Colonic mucosa (tissue), 4 donors: ENCODE measurements around the gene DCK. TPM values are rescaled to one million over a fixed set of nuclear protein-coding genes. Genes with fewer than 3 reads are reported as not detected.

Experiments
- DNase-seq: peaks from one replicate; pipeline ENCODE4 v3.0.0-alpha.2; 2020
- H3K27ac ChIP-seq: fragments of 200-600 bp; one replicate; pipeline ENCODE4 v1.8.0; 2021
- H3K27me3 ChIP-seq: fragments of 200-600 bp; one replicate; pipeline ENCODE4 v1.8.0; 2021
- H3K36me3 ChIP-seq: fragments of 200-600 bp; one replicate; pipeline ENCODE4 v1.8.0; 2021
- H3K4me1 ChIP-seq: fragments of 200-600 bp; one replicate; pipeline ENCODE4 v1.8.0; 2021; ENCODE audit warnings: mild to moderate bottlenecking
- H3K4me3 ChIP-seq: fragments of 200-600 bp; one replicate; pipeline ENCODE4 v1.8.0; 2021
- H3K9ac ChIP-seq, 2 donors: one replicate each; pipeline ENCODE4 v1.7.0; 2013; ENCODE audit warnings: control low read depth in 2 of 2, low read depth in 2 of 2, low read length in 2 of 2
- H3K9me3 ChIP-seq: fragments of 200-600 bp; one replicate; pipeline ENCODE4 v1.8.0; 2021
- intact Hi-C: fragments of 100-400 bp; cut with DNase I; formaldehyde crosslinking; loops from one replicate; pipeline ENCODE4 v1.14.1; 2022
- total RNA-seq, 2 donors: library from RNA; stranded (reverse); fragmentation: NEBNext Ultra II Directional in 1 of 2; extraction: Animal tissue kit (Norgen Biotek cat#: 25700) in 1 of 2; gene quantifications; one replicate each; pipeline ENCODE4 v1.2.1, GENCODE V29; 2021
- TF ChIP-seq, protein P1 (sequence below): fragments of 200-600 bp; IDR thresholded peaks from one replicate; pipeline ENCODE4 v1.8.0; 2022; ENCODE audit warnings: antibody characterized with exemption, mild to moderate bottlenecking
- donor health status: healthy.
- donor health status: DM: no; HTN: no; CAD: no.
- donor health status: DM: no; HTN: no; CAD: no.

The DCK gene
- 10 to 100 TPM; 15.0 to 19.1 TPM for total RNA-seq

- Histone ChIP-seq H3K9me3 (no peaks in the 10 kb centered on the region), H3K9ac (peak within 1 kb of the TSS; percentile 85 to 89), H3K27ac (peak within 1 kb of the TSS; percentile 83), H3K4me1 (no peaks in the 10 kb centered on the region), H3K4me3 (peak within 1 kb of the TSS; percentile 83), H3K27me3 (no peaks in the 10 kb centered on the region), H3K36me3 (no peaks in the 10 kb centered on the region)
- TF ChIP-seq, protein P1, sequence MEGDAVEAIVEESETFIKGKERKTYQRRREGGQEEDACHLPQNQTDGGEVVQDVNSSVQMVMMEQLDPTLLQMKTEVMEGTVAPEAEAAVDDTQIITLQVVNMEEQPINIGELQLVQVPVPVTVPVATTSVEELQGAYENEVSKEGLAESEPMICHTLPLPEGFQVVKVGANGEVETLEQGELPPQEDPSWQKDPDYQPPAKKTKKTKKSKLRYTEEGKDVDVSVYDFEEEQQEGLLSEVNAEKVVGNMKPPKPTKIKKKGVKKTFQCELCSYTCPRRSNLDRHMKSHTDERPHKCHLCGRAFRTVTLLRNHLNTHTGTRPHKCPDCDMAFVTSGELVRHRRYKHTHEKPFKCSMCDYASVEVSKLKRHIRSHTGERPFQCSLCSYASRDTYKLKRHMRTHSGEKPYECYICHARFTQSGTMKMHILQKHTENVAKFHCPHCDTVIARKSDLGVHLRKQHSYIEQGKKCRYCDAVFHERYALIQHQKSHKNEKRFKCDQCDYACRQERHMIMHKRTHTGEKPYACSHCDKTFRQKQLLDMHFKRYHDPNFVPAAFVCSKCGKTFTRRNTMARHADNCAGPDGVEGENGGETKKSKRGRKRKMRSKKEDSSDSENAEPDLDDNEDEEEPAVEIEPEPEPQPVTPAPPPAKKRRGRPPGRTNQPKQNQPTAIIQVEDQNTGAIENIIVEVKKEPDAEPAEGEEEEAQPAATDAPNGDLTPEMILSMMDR = no peak
- DNase-seq = peak; percentile 94
- intact Hi-C loops = loop anchor here (5.0 to 10.0 kb wide), 2 partner anchors 89 to 151 kb away; partner anchors contain the start of gene MOB1B
Observed at GRCh38 chr4:70993181-70994068, at the start of gene DCK. TSS of gene DCK (plus strand) at chr4:70993649. CDS start at chr4:70993836, 187 bp downstream.

DNA sequence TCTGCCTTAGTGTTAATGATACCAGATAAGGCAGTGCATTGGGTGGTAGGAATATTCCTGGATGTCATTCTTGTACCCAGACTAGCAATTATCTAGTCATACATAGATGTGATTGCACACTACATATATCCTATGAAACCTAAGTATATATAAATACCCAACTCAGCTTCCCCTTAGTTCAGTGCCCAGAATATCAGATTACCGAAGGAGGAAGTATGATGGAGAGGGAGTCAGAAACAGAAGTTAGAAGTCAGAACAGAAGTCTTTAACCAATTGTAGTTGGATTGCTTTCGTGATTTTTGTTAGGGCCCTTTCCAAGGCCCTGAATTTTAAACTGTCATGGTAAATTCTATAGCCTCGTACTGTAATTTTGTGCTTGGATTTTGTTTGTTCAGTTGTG is 48.4 kb upstream of the DCK start:
- no peaks in the 10 kb centered on the region for H3K9me3 ChIP-seq
- intact Hi-C loops = no loop called here
- TF ChIP-seq, protein P1 = no peak

GRCh38 chr4:70945452-70946055 is 47.9 kb upstream of the DCK start:
- TF ChIP-seq, protein P1 = no peak
- Histone ChIP-seq H3K36me3 (no peaks in the 10 kb centered on the region), H3K27ac (no peak overlapping the region), H3K9ac (no peak overlapping the region), H3K9me3 (no peaks in the 10 kb centered on the region), H3K27me3 (no peaks in the 10 kb centered on the region), H3K4me3 (no peak overlapping the region), H3K4me1 (no peaks in the 10 kb centered on the region)
- no peak for DNase-seq
- intact Hi-C loops = no loop called here

More for the DNA sequence above, 48.4 kb upstream of the DCK start:
- no peaks in the 10 kb centered on the region for H3K27me3 ChIP-seq
- H3K4me3 ChIP-seq = no peak overlapping the region
- H3K36me3 ChIP-seq = no peaks in the 10 kb centered on the region
- DNase-seq = no peak
- no peak overlapping the region for H3K9ac ChIP-seq
- no peaks in the 10 kb centered on the region for H3K4me1 ChIP-seq
- H3K27ac ChIP-seq = no peak overlapping the region

DNA sequence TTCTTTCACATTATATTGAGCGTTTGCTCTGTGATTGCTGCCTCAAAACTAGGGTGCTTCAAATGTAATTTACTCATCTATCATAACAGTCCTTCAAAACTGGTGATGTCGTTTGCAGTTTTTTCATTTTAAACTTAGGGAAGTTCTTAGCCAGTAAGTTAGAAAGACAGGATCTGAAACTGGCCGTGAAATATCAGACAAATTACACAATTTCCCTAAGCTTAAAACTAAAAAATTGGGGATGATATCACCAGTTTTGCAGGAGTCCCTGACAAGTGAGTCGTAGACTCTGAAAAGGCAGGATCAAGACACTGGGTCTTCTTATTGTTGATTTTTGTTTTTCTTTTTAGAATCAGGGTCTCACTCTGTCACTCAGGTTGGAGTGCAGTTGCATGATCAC is 46.5 kb upstream of the DCK start:
- no peak for DNase-seq
- H3K27ac ChIP-seq = no peak overlapping the region

GRCh38 chr4:70948665-70949260 is 44.7 kb upstream of the DCK start:
- no peak for DNase-seq
- TF ChIP-seq, protein P1 = no peak
- Histone ChIP-seq H3K9ac (no peak overlapping the region), H3K36me3 (no peaks in the 10 kb centered on the region), H3K4me3 (no peak overlapping the region), H3K4me1 (no peaks in the 10 kb centered on the region), H3K9me3 (no peaks in the 10 kb centered on the region), H3K27me3 (no peaks in the 10 kb centered on the region), H3K27ac (no peak overlapping the region)
- intact Hi-C loops = no loop called here

More for the DNA sequence above, 46.5 kb upstream of the DCK start:
- intact Hi-C loops = no loop called here
- H3K9ac ChIP-seq = no peak overlapping the region
- no peaks in the 10 kb centered on the region for H3K27me3 ChIP-seq
- no peaks in the 10 kb centered on the region for H3K36me3 ChIP-seq
- TF ChIP-seq, protein P1 = no peak
- no peak overlapping the region for H3K4me3 ChIP-seq
- H3K9me3 ChIP-seq = no peaks in the 10 kb centered on the region
- no peaks in the 10 kb centered on the region for H3K4me1 ChIP-seq
